Measurements from ENCODE around the gene SSX2IP. TPM values are rescaled to one million over a fixed set of nuclear protein-coding genes. Genes with fewer than 3 reads are reported as not detected.

The SSX2IP gene
- polyA plus RNA-seq, 3 donors, result 35.1 to 46.9 (median 39.3) TPM

GRCh38 chr1:84691122-84691783, 992 bp upstream of the SSX2IP start:
- no peak for DNase-seq (ENCODE audit: extremely low read depth in 1 of 11, low read depth in 9 of 11, low spot score in 4 of 11)

- DNase-seq (ENCODE audit: extremely low read depth in 1 of 11, low read depth in 9 of 11, low spot score in 4 of 11), result peak in 7 of 11 donors; percentile 20 to 48 (median 42)
Measured at GRCh38 chr1:84689514-84690396, 506 bp downstream of the SSX2IP start.

GRCh38 chr1:84688463-84689061, 1.7 kb downstream of the SSX2IP start:
- DNase-seq (ENCODE audit: extremely low read depth in 1 of 11, low read depth in 9 of 11, low spot score in 4 of 11), result no peak

GRCh38 chr1:84687714-84688462, 2.4 kb downstream of the SSX2IP start:
- no peak for DNase-seq (ENCODE audit: extremely low read depth in 1 of 11, low read depth in 9 of 11, low spot score in 4 of 11)

GRCh38 chr1:84686223-84686622, 4.0 kb downstream of the SSX2IP start:
- no peak for DNase-seq (ENCODE audit: extremely low read depth in 1 of 11, low read depth in 9 of 11, low spot score in 4 of 11)

- no peak for DNase-seq (ENCODE audit: extremely low read depth in 1 of 11, low read depth in 9 of 11, low spot score in 4 of 11)
Measured at GRCh38 chr1:84683508-84683907, 6.8 kb downstream of the SSX2IP start.

- DNase-seq (ENCODE audit: extremely low read depth in 1 of 11, low read depth in 9 of 11, low spot score in 4 of 11), result no peak
Measured at GRCh38 chr1:84682047-84682446, 8.2 kb downstream of the SSX2IP start.

- DNase-seq (ENCODE audit: extremely low read depth in 1 of 11, low read depth in 9 of 11, low spot score in 4 of 11), result no peak
Measured at GRCh38 chr1:84677415-84678099, 12.7 kb downstream of the SSX2IP start.

GRCh38 chr1:84675631-84676030, 14.6 kb downstream of the SSX2IP start:
- no peak for DNase-seq (ENCODE audit: extremely low read depth in 1 of 11, low read depth in 9 of 11, low spot score in 4 of 11)

GRCh38 chr1:84675106-84675505, 15.2 kb downstream of the SSX2IP start:
- no peak for DNase-seq (ENCODE audit: extremely low read depth in 1 of 11, low read depth in 9 of 11, low spot score in 4 of 11)

- no peak for DNase-seq (ENCODE audit: extremely low read depth in 1 of 11, low read depth in 9 of 11, low spot score in 4 of 11)
Measured at GRCh38 chr1:84674705-84675104, 15.6 kb downstream of the SSX2IP start.

- DNase-seq (ENCODE audit: extremely low read depth in 1 of 11, low read depth in 9 of 11, low spot score in 4 of 11), result no peak
Measured at GRCh38 chr1:84674021-84674420, 16.2 kb downstream of the SSX2IP start.

GRCh38 chr1:84672080-84672854, 18.0 kb downstream of the SSX2IP start:
- no peak for DNase-seq (ENCODE audit: extremely low read depth in 1 of 11, low read depth in 9 of 11, low spot score in 4 of 11)

GRCh38 chr1:84669831-84670230, 20.4 kb downstream of the SSX2IP start:
- DNase-seq (ENCODE audit: extremely low read depth in 1 of 11, low read depth in 9 of 11, low spot score in 4 of 11), result no peak

- DNase-seq (ENCODE audit: extremely low read depth in 1 of 11, low read depth in 9 of 11, low spot score in 4 of 11), result no peak
Measured at GRCh38 chr1:84668185-84668584, 22.1 kb downstream of the SSX2IP start.

- no peak for DNase-seq (ENCODE audit: extremely low read depth in 1 of 11, low read depth in 9 of 11, low spot score in 4 of 11)
Measured at GRCh38 chr1:84665703-84666317, 24.5 kb downstream of the SSX2IP start.

GRCh38 chr1:84653130-84653677, 37.1 kb downstream of the SSX2IP start:
- no peak for DNase-seq (ENCODE audit: extremely low read depth in 1 of 11, low read depth in 9 of 11, low spot score in 4 of 11)
